Esophagus squamous epithelium (tissue), 5 donors: ENCODE results near the gene BPIFB4. TPM values are rescaled to one million over a fixed set of nuclear protein-coding genes. Genes with fewer than 3 reads are reported as not detected.
A peak's percentile ranks its signal among the peaks of the same experiment; 100 is the strongest.

Source experiments
- DNase-seq: peaks from one replicate; lab custom pipeline; 2025; lab: John Stamatoyannopoulos, UW
- H3K27ac ChIP-seq, 4 donors: fragments of 200-600 bp; sonication (generic); one replicate each; pipeline ENCODE4 v1.5.1; 2016 to 2019; ENCODE audit warnings: mild to moderate bottlenecking in 1 of 4
- H3K27me3 ChIP-seq, 4 donors: fragments of 200-600 bp; sonication (generic); 1 replicate in 3 of 4; 2 replicates in 1 of 4; pipeline versions ENCODE4 v1.5.1 to v1.6.0; 2017 to 2021; ENCODE audit warnings: antibody characterized with exemption in 1 of 4
- H3K36me3 ChIP-seq, 3 donors: fragments of 200-600 bp; sonication (generic); one replicate each; pipeline ENCODE4 v1.5.1; 2016 to 2019
- H3K4me1 ChIP-seq, 3 donors: fragments of 200-600 bp; sonication (generic); one replicate each; pipeline ENCODE4 v1.5.1; 2017 to 2019
- H3K4me3 ChIP-seq, 4 donors: fragments of 200-600 bp; sonication (generic); 1 replicate in 3 of 4; 2 replicates in 1 of 4; pipeline ENCODE4 v1.5.1; 2016 to 2019; ENCODE audit warnings: mild to moderate bottlenecking in 2 of 4, moderate library complexity in 1 of 4
- H3K9me3 ChIP-seq, 3 donors: fragments of 200-600 bp; sonication (generic); one replicate each; pipeline ENCODE4 v1.5.1; 2016 to 2019
- POLR2A ChIP-seq, 4 donors: fragments of 450-650 bp; IDR thresholded peaks; one replicate each; pipeline ENCODE4 v1.6.1; 2017; ENCODE audit warnings: antibody characterized with exemption in 4 of 4, mild to moderate bottlenecking in 4 of 4, moderate library complexity in 3 of 4
- WGBS, 2 donors: methylation state at CpG; one replicate each; pipeline ENCODE4 v1.1.5; 2018; 5-methylcytosine and 5-hydroxymethylcytosine counted together
- intact Hi-C: fragments of 100-400 bp; cut with DNase I; formaldehyde crosslinking; loops from one replicate; pipeline ENCODE4 v1.15.0; 2022
- total RNA-seq, 4 donors: library from RNA; depleted of rRNA; stranded (reverse); fragments of >200 nt; gene quantifications; one replicate each; pipeline ENCODE4 v1.1.0, GENCODE V29; 2016
- TF ChIP-seq, protein P1 (sequence below), 6 experiments: fragments of 450-650 bp in 4 of 6; fragments of 200-600 bp in 2 of 6; sonication (generic) in 2 of 6; IDR thresholded peaks; one replicate each; pipeline ENCODE4 v1.5.1; 2016 to 2019; ENCODE audit warnings: antibody characterized with exemption in 6 of 6, mild to moderate bottlenecking in 4 of 6, moderate library complexity in 4 of 6
- donor health status: DM: yes; HTN: yes; CAD: no.

BPIFB4 gene
- total RNA-seq, 4 donors from 2014 or later: not detected

DNA sequence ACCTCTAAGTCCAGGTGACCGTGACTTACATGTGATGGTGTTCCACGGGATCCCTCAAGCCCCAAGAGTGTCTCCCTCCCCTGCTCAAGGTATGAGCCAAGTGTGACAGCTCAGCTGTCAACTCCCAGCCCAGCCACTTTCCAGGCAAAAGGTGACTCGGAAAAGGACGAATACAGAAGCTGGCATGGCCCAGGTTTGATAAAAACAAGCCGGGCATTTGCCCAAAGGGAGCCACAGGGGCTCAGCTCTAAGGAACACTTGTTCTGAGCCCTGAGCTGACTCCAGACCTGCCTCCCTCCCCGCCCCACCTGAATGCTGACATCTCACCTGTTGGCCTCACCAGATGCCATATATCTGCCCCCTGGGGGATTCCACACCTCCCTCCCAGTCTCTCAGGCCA, 45.6 kb downstream of the BPIFB4 start:
- DNase-seq: no peak
- Histone ChIP-seq H3K27ac (no peak overlapping the region), H3K4me1 (peaks cover 0 to 11% (median 0%) of the 10 kb centered on the region in 3 donors), H3K4me3 (no peak overlapping the region), H3K36me3 (no peaks in the 10 kb centered on the region), H3K27me3 (peaks cover 0 to 72% (median 0%) of the 10 kb centered on the region in 4 donors), H3K9me3 (peaks cover 0 to 5% (median 0%) of the 10 kb centered on the region in 3 donors)
- WGBS, 2 donors: 58 to 76% methylated on average over 3 to 5 of the region's 6 CpGs
- TF ChIP-seq, protein P1, sequence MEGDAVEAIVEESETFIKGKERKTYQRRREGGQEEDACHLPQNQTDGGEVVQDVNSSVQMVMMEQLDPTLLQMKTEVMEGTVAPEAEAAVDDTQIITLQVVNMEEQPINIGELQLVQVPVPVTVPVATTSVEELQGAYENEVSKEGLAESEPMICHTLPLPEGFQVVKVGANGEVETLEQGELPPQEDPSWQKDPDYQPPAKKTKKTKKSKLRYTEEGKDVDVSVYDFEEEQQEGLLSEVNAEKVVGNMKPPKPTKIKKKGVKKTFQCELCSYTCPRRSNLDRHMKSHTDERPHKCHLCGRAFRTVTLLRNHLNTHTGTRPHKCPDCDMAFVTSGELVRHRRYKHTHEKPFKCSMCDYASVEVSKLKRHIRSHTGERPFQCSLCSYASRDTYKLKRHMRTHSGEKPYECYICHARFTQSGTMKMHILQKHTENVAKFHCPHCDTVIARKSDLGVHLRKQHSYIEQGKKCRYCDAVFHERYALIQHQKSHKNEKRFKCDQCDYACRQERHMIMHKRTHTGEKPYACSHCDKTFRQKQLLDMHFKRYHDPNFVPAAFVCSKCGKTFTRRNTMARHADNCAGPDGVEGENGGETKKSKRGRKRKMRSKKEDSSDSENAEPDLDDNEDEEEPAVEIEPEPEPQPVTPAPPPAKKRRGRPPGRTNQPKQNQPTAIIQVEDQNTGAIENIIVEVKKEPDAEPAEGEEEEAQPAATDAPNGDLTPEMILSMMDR (IDR thresholded peaks at IDR 0.05): no peak
- TF ChIP-seq POLR2A (IDR thresholded peaks at IDR 0.05): no peak
- intact Hi-C loops: no loop called here

DNA sequence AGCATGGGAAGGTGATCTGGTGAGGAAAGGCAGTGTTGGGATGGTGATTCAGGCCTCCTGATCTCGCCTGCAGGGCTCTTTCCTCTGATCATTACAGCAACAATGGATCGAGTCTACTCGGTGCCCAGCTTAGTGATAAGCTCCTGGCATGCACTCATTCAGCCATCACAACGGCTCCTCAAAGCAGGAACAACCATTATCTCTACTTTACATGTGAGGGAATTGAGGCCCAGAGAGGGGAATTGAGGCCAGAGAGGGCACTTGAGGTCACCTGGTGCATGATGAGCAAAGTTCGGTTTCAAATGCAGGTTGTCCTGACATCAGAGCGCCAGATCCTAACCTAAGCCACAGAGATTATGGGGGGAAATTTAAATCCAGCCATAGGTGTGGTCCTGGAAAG, 46.5 kb downstream of the BPIFB4 start:
- Histone ChIP-seq H3K36me3 (no peaks in the 10 kb centered on the region), H3K9me3 (no peaks in the 10 kb centered on the region), H3K27ac (no peak overlapping the region), H3K4me1 (peaks cover 0 to 20% (median under 1%) of the 10 kb centered on the region in 3 donors), H3K27me3 (peaks cover 0 to 72% (median 0%) of the 10 kb centered on the region in 4 donors), H3K4me3 (no peak overlapping the region)
- 57% methylated on average over 6 of the region's 6 CpGs; no CpG with 5 or more reads in 1 of the 2 donors for WGBS, 2 donors
- no peak for DNase-seq
- TF ChIP-seq POLR2A (IDR thresholded peaks at IDR 0.05): no peak
- TF ChIP-seq, protein P1 (IDR thresholded peaks at IDR 0.05): no peak
- intact Hi-C loops: no loop called here

DNA sequence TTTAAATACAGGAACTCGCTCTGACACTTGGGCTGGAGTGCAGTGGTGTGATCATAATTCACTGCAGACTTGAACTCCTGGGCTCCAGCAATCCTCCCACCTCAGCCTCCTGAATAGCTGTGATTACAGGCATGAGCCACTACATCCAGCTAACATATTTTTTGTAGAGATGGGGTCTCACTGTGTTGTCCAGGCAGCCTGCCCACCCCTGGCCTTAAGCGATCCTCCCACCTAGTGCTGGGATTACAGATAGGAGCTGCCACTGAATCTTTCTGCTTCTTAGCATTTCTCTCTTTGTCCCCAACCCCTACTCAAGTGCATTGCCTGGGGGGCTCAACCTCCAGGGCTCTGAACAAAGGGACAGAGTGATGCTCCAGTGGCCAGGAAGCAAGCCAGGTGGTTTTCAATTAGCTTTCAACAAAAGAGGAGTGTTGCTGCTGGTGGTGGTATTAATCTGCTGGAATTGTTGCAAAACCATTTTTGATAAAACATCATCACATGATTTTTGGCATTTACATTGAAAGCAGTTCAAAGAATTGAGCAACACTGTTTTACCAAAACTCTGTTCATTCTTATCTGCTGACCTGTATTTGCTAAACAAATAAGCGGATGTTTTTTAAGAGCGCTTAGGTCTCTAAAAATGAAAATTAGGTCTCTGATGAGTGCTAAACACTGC, 48.1 kb downstream of the BPIFB4 start:
- WGBS, 2 donors: 53 to 56% methylated on average over 4 of the region's 4 CpGs
- DNase-seq: no peak
- H3K9me3 ChIP-seq: no peaks in the 10 kb centered on the region
- no peak overlapping the region for H3K4me3 ChIP-seq
- no peak for TF ChIP-seq POLR2A (IDR thresholded peaks at IDR 0.05)
- TF ChIP-seq, protein P1 (IDR thresholded peaks at IDR 0.05): no peak
- no peaks in the 10 kb centered on the region for H3K36me3 ChIP-seq
- peaks cover 0 to 76% (median 0%) of the 10 kb centered on the region in 4 donors for H3K27me3 ChIP-seq
- H3K27ac ChIP-seq: no peak overlapping the region
- intact Hi-C loops: no loop called here
- peaks cover 7 to 35% (median 11%) of the 10 kb centered on the region in 3 donors for H3K4me1 ChIP-seq

DNA sequence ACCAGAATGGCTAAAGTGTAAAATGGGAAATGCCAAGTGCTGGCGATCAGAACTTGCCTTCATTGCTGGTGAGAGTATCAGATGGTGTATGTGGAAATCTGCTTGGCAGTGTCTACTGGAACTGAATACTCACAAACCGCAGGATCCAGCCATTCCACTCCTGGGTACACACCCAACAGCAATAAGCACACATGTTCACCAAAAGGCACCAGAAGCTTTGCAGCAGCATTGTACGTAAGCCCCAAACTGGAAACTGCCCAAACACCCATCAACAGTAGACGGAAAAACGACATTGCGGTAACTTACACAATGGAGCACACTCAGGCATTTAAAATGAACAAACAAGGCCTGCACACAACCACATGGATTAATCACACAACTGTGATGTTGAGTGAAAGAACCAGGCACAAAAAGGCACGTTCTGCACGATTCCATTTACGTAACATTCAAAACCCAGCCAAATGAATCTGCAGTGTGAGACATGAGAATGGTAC, 51.2 kb downstream of the BPIFB4 start:
- H3K27ac ChIP-seq: peak overlapping the region in 3 of 4 donors; percentile 8 to 75 (median 48)
- H3K27me3 ChIP-seq: peaks cover 0 to 77% (median 0%) of the 10 kb centered on the region in 4 donors
- H3K4me3 ChIP-seq: no peak overlapping the region

More for the DNA sequence above, 51.2 kb downstream of the BPIFB4 start:
- WGBS, 2 donors: 37 to 39% methylated on average over 9 of the region's 9 CpGs
- Histone ChIP-seq H3K9me3 (no peaks in the 10 kb centered on the region), H3K36me3 (no peaks in the 10 kb centered on the region), H3K4me1 (peaks cover 7 to 45% (median 11%) of the 10 kb centered on the region in 3 donors)
- no peak for DNase-seq
- intact Hi-C loops: no loop called here
- TF ChIP-seq, protein P1 (IDR thresholded peaks at IDR 0.05): no peak
- no peak for TF ChIP-seq POLR2A (IDR thresholded peaks at IDR 0.05)
